ENCODE measurements around the gene TCF21.

GRCh38 chr6:133916650-133917151 lies 27.8 kb downstream of the TCF21 start:
- TF ChIP-seq CTCF (IDR thresholded peaks at IDR 0.05; ENCODE audit: insufficient read depth, low read depth, low read length) (peak; percentile 98), EZH2 (IDR thresholded peaks at IDR 0.05; ENCODE audit: insufficient read depth, low read length) (no peak)
